GM12878 (cell line): ENCODE results near the gene CD276. TPM values are rescaled to one million over a fixed set of nuclear protein-coding genes. Genes with fewer than 3 reads are reported as not detected.

Experiments
- polyA plus RNA-seq, 11 experiments: library from polyadenylated mRNA; depleted of rRNA in 4 of 11; unstranded in 6 of 11; stranded (reverse) in 5 of 11; fragments of >200 nt; fragmentation: Nextera tagmentation in 4 of 11; fragmentation: Illumina TruSeq in 1 of 11; extraction: Ambion mirVana in 4 of 11; extraction: Trizol in 1 of 11; gene quantifications; 1 replicate in 1 of 11; 2 replicates in 10 of 11; pipeline versions ENCODE4 v1.2.1 to v1.2.3, GENCODE V29; 2011 to 2016; ENCODE audit warnings: inconsistent platforms in 2 of 11, missing spikeins in 2 of 11, low read depth in 1 of 11
- total RNA-seq, 4 experiments: library from RNA; depleted of rRNA in 3 of 4; stranded (reverse); fragments of >200 nt in 3 of 4; fragmentation: Illumina TruSeq in 1 of 4; extraction: Trizol in 1 of 4; gene quantifications; 2 replicates each; pipeline versions ENCODE4 v1.2.1 to v1.2.3, GENCODE V29; 2013 to 2021

CD276 gene
- total and polyA plus RNA-seq, 10 of the 15 experiments (the other 5 are each of a cell fraction or from before 2014, with no cell fraction given): 0.11 to 3.0 (median 1.2) TPM

Other genes with a start within 250 kb of the CD276 start
- gene REC114, start 241.2 kb upstream of the CD276 start, total RNA-seq (2014; rRNA removed): not detected in 2 replicates
- not detected in 2 replicates for gene REC114, start 241.2 kb upstream of the CD276 start, total RNA-seq (2014; rRNA removed; fragmentation: Illumina TruSeq; extraction: Trizol)
- gene REC114, start 241.2 kb upstream of the CD276 start, total RNA-seq (2021): not detected in 2 replicates
- gene REC114, start 241.2 kb upstream of the CD276 start, polyA plus RNA-seq (2011; rRNA removed): not detected in 2 replicates
- gene REC114, start 241.2 kb upstream of the CD276 start, polyA plus RNA-seq (2014; fragmentation: Illumina TruSeq; extraction: Trizol): not detected in 2 replicates
- gene REC114, start 241.2 kb upstream of the CD276 start, polyA plus RNA-seq (2014; fragmentation: Nextera tagmentation; extraction: Ambion mirVana): not detected
- not detected in 2 replicates for gene REC114, start 241.2 kb upstream of the CD276 start, polyA plus RNA-seq (2014; rRNA removed)
- gene REC114, start 241.2 kb upstream of the CD276 start, polyA plus RNA-seq (2016; fragmentation: Nextera tagmentation; extraction: Ambion mirVana): not detected
- gene NPTN, start 51.0 kb upstream of the CD276 start, total RNA-seq (2014; rRNA removed): 36.9 and 38.0 TPM in 2 replicates
- 41.0 and 45.6 TPM in 2 replicates for gene NPTN, start 51.0 kb upstream of the CD276 start, total RNA-seq (2014; rRNA removed; fragmentation: Illumina TruSeq; extraction: Trizol)
- 40.7 and 42.5 TPM in 2 replicates for gene NPTN, start 51.0 kb upstream of the CD276 start, total RNA-seq (2021)
- gene NPTN, start 51.0 kb upstream of the CD276 start, polyA plus RNA-seq (2011; rRNA removed): 43.4 and 53.8 TPM in 2 replicates
- gene NPTN, start 51.0 kb upstream of the CD276 start, polyA plus RNA-seq (2014; fragmentation: Illumina TruSeq; extraction: Trizol): 79.1 and 84.8 TPM in 2 replicates
- gene NPTN, start 51.0 kb upstream of the CD276 start, polyA plus RNA-seq (2014; fragmentation: Nextera tagmentation; extraction: Ambion mirVana): 10 to 100 TPM; 17.8 to 21.9 TPM
- gene NPTN, start 51.0 kb upstream of the CD276 start, polyA plus RNA-seq (2014; rRNA removed): 33.7 and 35.4 TPM in 2 replicates
- gene NPTN, start 51.0 kb upstream of the CD276 start, polyA plus RNA-seq (2016; fragmentation: Nextera tagmentation; extraction: Ambion mirVana): 10 to 100 TPM; 45.7 to 48.1 TPM
- gene INSYN1, start 69.0 kb downstream of the CD276 start, total RNA-seq (2014; rRNA removed): not detected in 2 replicates
- gene INSYN1, start 69.0 kb downstream of the CD276 start, total RNA-seq (2014; rRNA removed; fragmentation: Illumina TruSeq; extraction: Trizol): not detected in 2 replicates
- gene INSYN1, start 69.0 kb downstream of the CD276 start, total RNA-seq (2021): not detected in 2 replicates
- gene INSYN1, start 69.0 kb downstream of the CD276 start, polyA plus RNA-seq (2011; rRNA removed): not detected in 2 replicates
- gene INSYN1, start 69.0 kb downstream of the CD276 start, polyA plus RNA-seq (2014; fragmentation: Illumina TruSeq; extraction: Trizol): not detected in 2 replicates
- not detected for gene INSYN1, start 69.0 kb downstream of the CD276 start, polyA plus RNA-seq (2014; fragmentation: Nextera tagmentation; extraction: Ambion mirVana)
- not detected in 2 replicates for gene INSYN1, start 69.0 kb downstream of the CD276 start, polyA plus RNA-seq (2014; rRNA removed)
- gene INSYN1, start 69.0 kb downstream of the CD276 start, polyA plus RNA-seq (2016; fragmentation: Nextera tagmentation; extraction: Ambion mirVana): not detected
- gene TBC1D21, start 189.2 kb downstream of the CD276 start, total RNA-seq (2014; rRNA removed): not detected in 2 replicates
- not detected in 2 replicates for gene TBC1D21, start 189.2 kb downstream of the CD276 start, total RNA-seq (2014; rRNA removed; fragmentation: Illumina TruSeq; extraction: Trizol)
- gene TBC1D21, start 189.2 kb downstream of the CD276 start, total RNA-seq (2021): not detected in 2 replicates
- not detected in 2 replicates for gene TBC1D21, start 189.2 kb downstream of the CD276 start, polyA plus RNA-seq (2011; rRNA removed)
- gene TBC1D21, start 189.2 kb downstream of the CD276 start, polyA plus RNA-seq (2014; fragmentation: Illumina TruSeq; extraction: Trizol): not detected in 2 replicates
- gene TBC1D21, start 189.2 kb downstream of the CD276 start, polyA plus RNA-seq (2014; fragmentation: Nextera tagmentation; extraction: Ambion mirVana): not detected
- not detected in 2 replicates for gene TBC1D21, start 189.2 kb downstream of the CD276 start, polyA plus RNA-seq (2014; rRNA removed)
- not detected for gene TBC1D21, start 189.2 kb downstream of the CD276 start, polyA plus RNA-seq (2016; fragmentation: Nextera tagmentation; extraction: Ambion mirVana)
- not detected in 2 replicates for gene LOXL1, start 242.1 kb downstream of the CD276 start, total RNA-seq (2014; rRNA removed)
- not detected in 2 replicates for gene LOXL1, start 242.1 kb downstream of the CD276 start, total RNA-seq (2014; rRNA removed; fragmentation: Illumina TruSeq; extraction: Trizol)
- gene LOXL1, start 242.1 kb downstream of the CD276 start, total RNA-seq (2021): 0.11 and 0.15 TPM in 2 replicates
- not detected in 2 replicates for gene LOXL1, start 242.1 kb downstream of the CD276 start, polyA plus RNA-seq (2011; rRNA removed)
- gene LOXL1, start 242.1 kb downstream of the CD276 start, polyA plus RNA-seq (2014; fragmentation: Illumina TruSeq; extraction: Trizol): not detected in 2 replicates
- not detected for gene LOXL1, start 242.1 kb downstream of the CD276 start, polyA plus RNA-seq (2014; fragmentation: Nextera tagmentation; extraction: Ambion mirVana)
- gene LOXL1, start 242.1 kb downstream of the CD276 start, polyA plus RNA-seq (2014; rRNA removed): not detected in 2 replicates
- gene LOXL1, start 242.1 kb downstream of the CD276 start, polyA plus RNA-seq (2016; fragmentation: Nextera tagmentation; extraction: Ambion mirVana): under 1 TPM in 1 of 2 experiments, not detected in 1; 0.07 TPM